Vagina (tissue), 2 donors: Measurements from ENCODE around the gene ELP5. TPM values are rescaled to one million over a fixed set of nuclear protein-coding genes. Genes with fewer than 3 reads are reported as not detected.

Source experiments
- DNase-seq, 2 donors: peaks; one replicate each; pipeline ENCODE4 v3.0.0-alpha.2; 2017; ENCODE audit errors: extremely low spot score in 2 of 2
- H3K27ac ChIP-seq: fragments of 200-600 bp; sonication (generic); one replicate; pipeline ENCODE4 v1.5.1; 2019
- H3K27me3 ChIP-seq: fragments of 200-600 bp; sonication (generic); one replicate; pipeline ENCODE4 v1.5.1; 2019
- H3K36me3 ChIP-seq, 2 donors: fragments of 200-600 bp; sonication (generic); one replicate each; pipeline ENCODE4 v1.5.1; 2017 to 2019
- H3K4me1 ChIP-seq: fragments of 200-600 bp; sonication (generic); one replicate; pipeline ENCODE4 v1.5.1; 2019
- H3K4me3 ChIP-seq, 2 donors: fragments of 200-600 bp; sonication (generic); 1 replicate in 1 of 2; 2 replicates in 1 of 2; pipeline ENCODE4 v1.5.1; 2016 to 2019
- H3K9me3 ChIP-seq: fragments of 200-600 bp; sonication (generic); one replicate; pipeline ENCODE4 v1.5.1; 2019
- CTCF ChIP-seq, 3 experiments: fragments of 450-650 bp in 2 of 3; fragments of 200-600 bp in 1 of 3; sonication (generic) in 1 of 3; IDR thresholded peaks; one replicate each; pipeline ENCODE4 v1.5.1; 2017 to 2019; ENCODE audit warnings: antibody characterized with exemption in 3 of 3, mild to moderate bottlenecking in 2 of 3, moderate library complexity in 2 of 3
- POLR2A ChIP-seq, 2 donors: fragments of 450-650 bp; IDR thresholded peaks; one replicate each; pipeline ENCODE4 v1.6.1; 2017; ENCODE audit warnings: antibody characterized with exemption in 2 of 2, mild to moderate bottlenecking in 2 of 2, moderate library complexity in 2 of 2
- POLR2AphosphoS5 ChIP-seq, 2 donors: sonication (generic); formaldehyde crosslinking; IDR thresholded peaks; one replicate each; pipeline ENCODE4 v1.9.0; 2017; ENCODE audit warnings: antibody characterized with exemption in 2 of 2, mild to moderate bottlenecking in 2 of 2, low read depth in 1 of 2; ENCODE audit not compliant: insufficient read depth in 1 of 2
- intact Hi-C: fragments of 100-400 bp; cut with DNase I; formaldehyde crosslinking; loops from one replicate; pipeline ENCODE4 v1.15.1; 2023
- total RNA-seq: library from RNA; depleted of rRNA; stranded (reverse); fragments of >200 nt; gene quantifications from one replicate; pipeline ENCODE4 v1.2.3, GENCODE V29; 2016

The ELP5 gene
- total RNA-seq, 1 donor from 2014 or later: 30.9 TPM

GRCh38 chr17:7221278-7222092 lies 30.5 kb upstream of the ELP5 start:
- no peaks in the 10 kb centered on the region for H3K9me3 ChIP-seq
- intact Hi-C loops: no loop called here
- no peaks in the 10 kb centered on the region for H3K27me3 ChIP-seq
- TF ChIP-seq POLR2AphosphoS5 (IDR thresholded peaks at IDR 0.05; ENCODE audit: insufficient read depth in 1 of 2, low read depth in 1 of 2) (no peak), POLR2A (IDR thresholded peaks at IDR 0.05) (no peak), CTCF (IDR thresholded peaks at IDR 0.05) (no peak)
- peaks cover 54% of the 10 kb centered on the region for H3K4me1 ChIP-seq
- peaks cover 0 to 39% of the 10 kb centered on the region in 2 donors for H3K36me3 ChIP-seq
- H3K4me3 ChIP-seq: peak overlapping the region in 1 of 2 donors; percentile 95
- no peak for DNase-seq
- H3K27ac ChIP-seq: peak overlapping the region; percentile 99

GRCh38 chr17:7222093-7222971 lies 29.7 kb upstream of the ELP5 start:
- Histone ChIP-seq H3K27ac (no peak overlapping the region), H3K4me1 (peaks cover 49% of the 10 kb centered on the region), H3K27me3 (no peaks in the 10 kb centered on the region), H3K9me3 (no peaks in the 10 kb centered on the region), H3K4me3 (no peak overlapping the region), H3K36me3 (peaks cover 0 to 47% of the 10 kb centered on the region in 2 donors)
- no peak for TF ChIP-seq CTCF (IDR thresholded peaks at IDR 0.05)
- TF ChIP-seq POLR2AphosphoS5 (IDR thresholded peaks at IDR 0.05; ENCODE audit: insufficient read depth in 1 of 2, low read depth in 1 of 2): no peak
- no peak for TF ChIP-seq POLR2A (IDR thresholded peaks at IDR 0.05)
- intact Hi-C loops: no loop called here
- no peak for DNase-seq

GRCh38 chr17:7222972-7223292 lies 29.1 kb upstream of the ELP5 start:
- intact Hi-C loops: no loop called here
- Histone ChIP-seq H3K4me3 (no peak overlapping the region), H3K27me3 (no peaks in the 10 kb centered on the region), H3K27ac (peak overlapping the region; percentile 10), H3K9me3 (no peaks in the 10 kb centered on the region), H3K4me1 (peaks cover 49% of the 10 kb centered on the region), H3K36me3 (peaks cover 0 to 53% of the 10 kb centered on the region in 2 donors)
- TF ChIP-seq POLR2AphosphoS5 (IDR thresholded peaks at IDR 0.05; ENCODE audit: insufficient read depth in 1 of 2, low read depth in 1 of 2) (no peak), POLR2A (IDR thresholded peaks at IDR 0.05) (no peak), CTCF (IDR thresholded peaks at IDR 0.05) (no peak)
- DNase-seq: no peak

GRCh38 chr17:7223375-7223774 lies 28.6 kb upstream of the ELP5 start:
- Histone ChIP-seq H3K27ac (peak overlapping the region; percentile 10), H3K9me3 (no peaks in the 10 kb centered on the region), H3K4me3 (no peak overlapping the region), H3K36me3 (peaks cover 0 to 55% of the 10 kb centered on the region in 2 donors), H3K4me1 (peaks cover 45% of the 10 kb centered on the region), H3K27me3 (no peaks in the 10 kb centered on the region)
- intact Hi-C loops: no loop called here
- DNase-seq: no peak
- TF ChIP-seq POLR2A (IDR thresholded peaks at IDR 0.05) (no peak), POLR2AphosphoS5 (IDR thresholded peaks at IDR 0.05; ENCODE audit: insufficient read depth in 1 of 2, low read depth in 1 of 2) (no peak)

GRCh38 chr17:7224110-7224509 lies 27.9 kb upstream of the ELP5 start:
- no peaks in the 10 kb centered on the region for H3K27me3 ChIP-seq
- peaks cover 0 to 63% of the 10 kb centered on the region in 2 donors for H3K36me3 ChIP-seq
- intact Hi-C loops: no loop called here
- no peak for DNase-seq
- TF ChIP-seq POLR2AphosphoS5 (IDR thresholded peaks at IDR 0.05; ENCODE audit: insufficient read depth in 1 of 2, low read depth in 1 of 2) (no peak), CTCF (IDR thresholded peaks at IDR 0.05) (no peak), POLR2A (IDR thresholded peaks at IDR 0.05) (no peak)
- H3K27ac ChIP-seq: peak overlapping the region; percentile 80
- H3K9me3 ChIP-seq: no peaks in the 10 kb centered on the region
- H3K4me3 ChIP-seq: no peak overlapping the region
- H3K4me1 ChIP-seq: peaks cover 43% of the 10 kb centered on the region
